GM23338 (cell line): Measurements from ENCODE around the gene TCERG1L. TPM values are rescaled to one million over a fixed set of nuclear protein-coding genes. Genes with fewer than 3 reads are reported as not detected.

ENCODE experiments used
- ATAC-seq: fragments of 200-7000 bp; cut with Tn5 transposase; 3 replicates; pipeline ENCODE4 v1.9.1; 2020
- DNase-seq: peaks from one replicate; pipeline ENCODE4 v3.0.0-alpha.2; 2015; ENCODE audit warnings: low spot score
- H2AFZ ChIP-seq: fragments of 200-600 bp; sonication (generic); 2 replicates; pipeline ENCODE4 v1.8.0; 2016; ENCODE audit warnings: antibody characterized with exemption, mild to moderate bottlenecking, moderate library complexity
- H3F3A ChIP-seq: fragments of 200-600 bp; sonication (generic); replicated peaks from 2 replicates; pipeline ENCODE4 v1.8.0; 2017; ENCODE audit warnings: antibody characterized with exemption, mixed run types, low read depth
- H3K27ac ChIP-seq: fragments of 200-600 bp; sonication (generic); 2 replicates; pipeline ENCODE4 v1.6.1; 2016; ENCODE audit warnings: low read depth
- H3K27me3 ChIP-seq: fragments of 200-600 bp; sonication (generic); 2 replicates; pipeline ENCODE4 v1.8.0; 2016; ENCODE audit warnings: mild to moderate bottlenecking, mixed run types, moderate library complexity; ENCODE audit not compliant: insufficient read depth
- H3K36me3 ChIP-seq: fragments of 200-600 bp; sonication (generic); 2 replicates; pipeline ENCODE4 v1.8.0; 2016; ENCODE audit warnings: mild to moderate bottlenecking; ENCODE audit not compliant: insufficient read depth
- H3K4me1 ChIP-seq: fragments of 200-600 bp; sonication (generic); 2 replicates; pipeline ENCODE4 v1.8.0; 2016; ENCODE audit warnings: mild to moderate bottlenecking, moderate library complexity; ENCODE audit not compliant: insufficient read depth
- H3K4me2 ChIP-seq: fragments of 200-600 bp; sonication (generic); 2 replicates; pipeline ENCODE4 v1.7.1; 2017; ENCODE audit warnings: mixed run types
- H3K4me3 ChIP-seq: fragments of 200-600 bp; sonication (generic); 2 replicates; pipeline ENCODE4 v1.6.1; 2016; ENCODE audit warnings: mixed run types
- H3K79me2 ChIP-seq: fragments of 200-600 bp; sonication (generic); replicated peaks from 2 replicates; pipeline ENCODE4 v1.8.0; 2017; ENCODE audit warnings: mild to moderate bottlenecking; ENCODE audit not compliant: insufficient read depth
- H3K9me2 ChIP-seq: fragments of 200-600 bp; sonication (generic); 2 replicates; pipeline ENCODE4 v1.8.0; 2017; ENCODE audit not compliant: insufficient read depth
- H4K20me1 ChIP-seq: fragments of 200-600 bp; sonication (generic); replicated peaks from 2 replicates; pipeline ENCODE4 v1.8.0; 2017; ENCODE audit warnings: mild to moderate bottlenecking; ENCODE audit not compliant: insufficient read depth
- H3K27ac Mint-ChIP-seq: 2 replicates; pipeline ENCODE4 v1.8.0; 2020; ENCODE audit warnings: inconsistent platforms, mild to moderate bottlenecking, moderate library complexity, mixed read lengths
- H3K27me3 Mint-ChIP-seq: 3 replicates; pipeline ENCODE4 v1.8.0; 2022; ENCODE audit warnings: low read depth, mild to moderate bottlenecking, moderate library complexity, mixed read lengths, inconsistent platforms; ENCODE audit not compliant: insufficient read depth, poor library complexity
- H3K36me3 Mint-ChIP-seq: 3 replicates; pipeline ENCODE4 v1.8.0; 2021; ENCODE audit warnings: low read depth, mild to moderate bottlenecking, inconsistent platforms, moderate library complexity, mixed read lengths
- H3K4me1 Mint-ChIP-seq: 3 replicates; pipeline ENCODE4 v1.8.0; 2020; ENCODE audit warnings: mild to moderate bottlenecking, inconsistent platforms, mixed read lengths
- H3K4me3 Mint-ChIP-seq: 3 replicates; pipeline ENCODE4 v1.8.0; 2021; ENCODE audit warnings: moderate library complexity, mild to moderate bottlenecking, inconsistent platforms, mixed read lengths
- H3K9me3 Mint-ChIP-seq: 3 replicates; pipeline ENCODE4 v1.8.0; 2020; ENCODE audit warnings: moderate library complexity, mild to moderate bottlenecking, inconsistent platforms, mixed read lengths
- CREB1 ChIP-seq: fragments of 250-450 bp; sonication (Bioruptor Pico); IDR thresholded peaks from 2 replicates; pipeline ENCODE4 v1.5.0; 2020; ENCODE audit warnings: low read depth, mild to moderate bottlenecking, moderate library complexity
- EZH2 ChIP-seq: fragments of 200-600 bp; sonication (generic); IDR thresholded peaks from one replicate; pipeline ENCODE4 v1.8.0; 2017; ENCODE audit warnings: antibody characterized with exemption, mild to moderate bottlenecking, low read depth; ENCODE audit not compliant: unreplicated experiment
- EZH2phosphoT487 ChIP-seq: fragments of 200-600 bp; sonication (generic); IDR thresholded peaks from one replicate; pipeline ENCODE4 v1.8.1; 2018; ENCODE audit warnings: antibody characterized with exemption; ENCODE audit not compliant: unreplicated experiment
- JUNB ChIP-seq: IDR thresholded peaks from one replicate; pipeline ENCODE4 v1.6.1; 2016; ENCODE audit warnings: antibody characterized with exemption; ENCODE audit not compliant: unreplicated experiment
- NANOG ChIP-seq: IDR thresholded peaks from 2 replicates; pipeline ENCODE4 v1.6.1; 2016; ENCODE audit warnings: antibody characterized with exemption, borderline replicate concordance
- POLR2AphosphoS5 ChIP-seq: IDR thresholded peaks from 2 replicates; pipeline ENCODE4 v1.6.1; 2016; ENCODE audit warnings: antibody characterized with exemption, low read depth
- REST ChIP-seq: IDR thresholded peaks from one replicate; pipeline ENCODE4 v1.6.1; 2018; ENCODE audit warnings: antibody characterized with exemption; ENCODE audit not compliant: unreplicated experiment
- STAT1 ChIP-seq: IDR thresholded peaks from one replicate; pipeline ENCODE4 v1.6.1; 2016; ENCODE audit warnings: antibody characterized with exemption; ENCODE audit not compliant: unreplicated experiment
- ZNF114 ChIP-seq: fragments of 250-450 bp; sonication (Bioruptor Pico); IDR thresholded peaks from 2 replicates; pipeline ENCODE4 v1.5.0; 2020; ENCODE audit warnings: mild to moderate bottlenecking, moderate library complexity
- ZNF331 ChIP-seq: fragments of 250-450 bp; sonication (Bioruptor Pico); IDR thresholded peaks from 2 replicates; pipeline ENCODE4 v1.5.0; 2020; ENCODE audit warnings: low read depth, mild to moderate bottlenecking, moderate library complexity
- ZNF462 ChIP-seq: fragments of 250-450 bp; sonication (Bioruptor Pico); IDR thresholded peaks from 2 replicates; pipeline ENCODE4 v1.5.0; 2020; ENCODE audit warnings: mild to moderate bottlenecking, moderate library complexity
- polyA plus RNA-seq: library from polyadenylated mRNA; unstranded; fragments of >200 nt; fragmentation: Nextera tagmentation; extraction: Ambion mirVana; gene quantifications from 2 replicates; pipeline ENCODE4 v1.2.1, GENCODE V29; 2016
- total RNA-seq: library from RNA; depleted of rRNA; stranded (reverse); fragments of >200 nt; shearing (Covaris generic); gene quantifications from 2 replicates; pipeline ENCODE4 v1.2.3, GENCODE V29; 2014
- TF ChIP-seq, protein P1 (sequence below), 2 experiments: fragments of 200-600 bp in 1 of 2; sonication (generic) in 1 of 2; conservative IDR thresholded peaks; 2 replicates each; pipeline versions ENCODE4 v1.5.1 to v1.6.1; 2016 to 2017; ENCODE audit warnings: antibody characterized with exemption in 2 of 2, low read depth in 2 of 2, mild to moderate bottlenecking in 2 of 2, moderate library complexity in 1 of 2
- TF ChIP-seq, protein P2 (sequence below): IDR thresholded peaks from 2 replicates; pipeline ENCODE4 v1.6.1; 2016; ENCODE audit warnings: antibody characterized with exemption

Gene TCERG1L
- total and polyA plus RNA-seq, 2 experiments from 2014 or later = 3.9 to 5.5 TPM

- H3K9me3 Mint-ChIP-seq = peaks cover 83% of the 10 kb centered on the region
- TF ChIP-seq ZNF331 (CRISPR knock-in tag) (no peak), JUNB (no peak), ZNF114 (no peak), REST (no peak), EZH2 (no peak), CREB1 (CRISPR knock-in tag) (no peak), POLR2AphosphoS5 (no peak), NANOG (no peak), STAT1 (no peak), EZH2phosphoT487 (no peak), ZNF462 (CRISPR knock-in tag) (no peak)
- TF ChIP-seq, protein P1, sequence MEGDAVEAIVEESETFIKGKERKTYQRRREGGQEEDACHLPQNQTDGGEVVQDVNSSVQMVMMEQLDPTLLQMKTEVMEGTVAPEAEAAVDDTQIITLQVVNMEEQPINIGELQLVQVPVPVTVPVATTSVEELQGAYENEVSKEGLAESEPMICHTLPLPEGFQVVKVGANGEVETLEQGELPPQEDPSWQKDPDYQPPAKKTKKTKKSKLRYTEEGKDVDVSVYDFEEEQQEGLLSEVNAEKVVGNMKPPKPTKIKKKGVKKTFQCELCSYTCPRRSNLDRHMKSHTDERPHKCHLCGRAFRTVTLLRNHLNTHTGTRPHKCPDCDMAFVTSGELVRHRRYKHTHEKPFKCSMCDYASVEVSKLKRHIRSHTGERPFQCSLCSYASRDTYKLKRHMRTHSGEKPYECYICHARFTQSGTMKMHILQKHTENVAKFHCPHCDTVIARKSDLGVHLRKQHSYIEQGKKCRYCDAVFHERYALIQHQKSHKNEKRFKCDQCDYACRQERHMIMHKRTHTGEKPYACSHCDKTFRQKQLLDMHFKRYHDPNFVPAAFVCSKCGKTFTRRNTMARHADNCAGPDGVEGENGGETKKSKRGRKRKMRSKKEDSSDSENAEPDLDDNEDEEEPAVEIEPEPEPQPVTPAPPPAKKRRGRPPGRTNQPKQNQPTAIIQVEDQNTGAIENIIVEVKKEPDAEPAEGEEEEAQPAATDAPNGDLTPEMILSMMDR (conservative IDR thresholded peaks at IDR 0.05; ENCODE audit: low read depth in 2 of 2) = no peak
- TF ChIP-seq, protein P2, sequence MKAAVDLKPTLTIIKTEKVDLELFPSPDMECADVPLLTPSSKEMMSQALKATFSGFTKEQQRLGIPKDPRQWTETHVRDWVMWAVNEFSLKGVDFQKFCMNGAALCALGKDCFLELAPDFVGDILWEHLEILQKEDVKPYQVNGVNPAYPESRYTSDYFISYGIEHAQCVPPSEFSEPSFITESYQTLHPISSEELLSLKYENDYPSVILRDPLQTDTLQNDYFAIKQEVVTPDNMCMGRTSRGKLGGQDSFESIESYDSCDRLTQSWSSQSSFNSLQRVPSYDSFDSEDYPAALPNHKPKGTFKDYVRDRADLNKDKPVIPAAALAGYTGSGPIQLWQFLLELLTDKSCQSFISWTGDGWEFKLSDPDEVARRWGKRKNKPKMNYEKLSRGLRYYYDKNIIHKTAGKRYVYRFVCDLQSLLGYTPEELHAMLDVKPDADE = no peak
- no peak overlapping the region for H3K27ac Mint-ChIP-seq
- peaks cover 24% of the 10 kb centered on the region; the same call in 2 of the 3 replicates for H3K36me3 Mint-ChIP-seq
- Histone ChIP-seq H2AFZ (no peak overlapping the region), H3K27ac (no peak overlapping the region), H3K79me2 (no peaks in the 10 kb centered on the region), H3K36me3 (no peaks in the 10 kb centered on the region), H4K20me1 (no peaks in the 10 kb centered on the region), H3K9me2 (no peaks in the 10 kb centered on the region), H3K4me3 (no peak overlapping the region), H3F3A (no peaks in the 10 kb centered on the region), H3K4me2 (no peak overlapping the region), H3K4me1 (no peaks in the 10 kb centered on the region), H3K27me3 (no peaks in the 10 kb centered on the region)
- peaks cover 16% of the 10 kb centered on the region for H3K4me1 Mint-ChIP-seq
- peaks cover 1% of the 10 kb centered on the region for H3K27me3 Mint-ChIP-seq
- DNase-seq (no peak), ATAC-seq (no peak)
- H3K4me3 Mint-ChIP-seq = no peak overlapping the region
These were observed 177.4 kb downstream of the TCERG1L start for GRCh38 chr10:131134001-131134576.
